SIG-M5 treated with dmso at 0.1 percent for 504 hours (cell line): Measurements from ENCODE around the gene TTC9B.

ENCODE experiments used
- DNase-seq: peaks from one replicate; lab custom pipeline; 2025; ENCODE audit not compliant: unreplicated experiment; lab: John Stamatoyannopoulos, UW

Gene TTC9B

GRCh38 chr19:40216013-40216776 is 2.0 kb downstream of the TTC9B start:
- DNase-seq, result no peak

- DNase-seq, result no peak
Observed at GRCh38 chr19:40214936-40215335, 3.2 kb downstream of the TTC9B start.

- no peak for DNase-seq
Observed at GRCh38 chr19:40213882-40214570, 4.2 kb downstream of the TTC9B start.

GRCh38 chr19:40213251-40213829 is 4.8 kb downstream of the TTC9B start:
- no peak for DNase-seq

DNA sequence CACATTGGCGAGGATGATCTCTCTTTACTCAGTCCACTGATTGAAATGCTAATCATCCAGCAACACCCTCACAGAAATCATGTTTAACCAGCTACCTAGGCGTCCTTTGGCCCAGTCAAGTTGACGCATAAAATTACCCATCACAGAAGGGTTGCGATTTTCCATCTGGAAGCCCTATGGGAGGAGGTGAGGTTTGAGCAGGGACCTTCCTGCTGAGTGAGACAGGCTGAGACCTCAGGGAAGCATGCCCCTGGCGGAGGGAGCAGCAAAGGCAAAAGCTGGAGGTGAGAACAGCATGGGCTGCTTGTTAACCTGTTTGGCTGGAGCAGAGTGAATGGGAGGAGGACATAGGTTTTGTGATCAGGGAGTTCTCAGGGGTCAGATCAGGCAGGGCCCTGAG is 7.3 kb downstream of the TTC9B start:
- DNase-seq, result no peak

DNA sequence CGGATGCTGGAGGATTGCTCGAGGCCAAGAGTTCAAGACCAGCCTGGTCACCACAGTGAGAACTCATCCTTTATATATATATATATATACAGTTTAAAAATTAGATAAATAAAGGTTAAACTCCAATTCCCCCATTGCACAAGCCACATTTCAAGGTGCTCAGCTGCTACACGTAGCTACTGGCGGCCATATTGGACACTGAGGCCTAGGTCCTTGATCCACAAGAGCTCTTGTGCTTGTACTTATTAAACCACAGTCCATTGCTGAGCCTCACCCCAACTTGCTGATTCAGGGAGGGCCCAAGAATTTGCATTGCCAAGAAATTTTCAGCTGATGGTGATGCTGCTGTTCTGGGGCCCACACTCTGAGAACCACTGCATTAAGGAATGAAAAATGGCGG is 9.6 kb downstream of the TTC9B start:
- DNase-seq, result no peak

- no peak for DNase-seq
Observed at GRCh38 chr19:40205760-40206159, 12.4 kb downstream of the TTC9B start.

DNA sequence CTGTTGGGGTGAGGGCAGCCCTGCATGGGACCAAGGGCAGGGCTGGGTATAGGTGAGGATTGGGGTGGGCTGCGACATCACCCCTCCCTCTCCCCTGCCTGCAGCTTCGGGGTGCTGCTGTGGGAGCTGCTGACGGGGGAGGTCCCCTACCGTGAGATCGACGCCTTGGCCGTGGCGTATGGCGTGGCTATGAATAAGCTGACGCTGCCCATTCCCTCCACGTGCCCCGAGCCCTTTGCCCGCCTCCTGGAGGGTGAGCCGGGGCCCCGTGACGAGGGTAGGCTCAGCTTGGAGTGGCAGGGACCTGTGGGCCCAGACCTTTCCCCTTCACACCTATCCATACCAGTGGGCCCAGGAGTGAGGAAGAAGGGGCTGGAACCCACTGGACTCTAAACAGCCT is 13.8 kb downstream of the TTC9B start:
- no peak for DNase-seq

- no peak for DNase-seq
Observed at GRCh38 chr19:40200341-40201099, 17.7 kb downstream of the TTC9B start.

DNA sequence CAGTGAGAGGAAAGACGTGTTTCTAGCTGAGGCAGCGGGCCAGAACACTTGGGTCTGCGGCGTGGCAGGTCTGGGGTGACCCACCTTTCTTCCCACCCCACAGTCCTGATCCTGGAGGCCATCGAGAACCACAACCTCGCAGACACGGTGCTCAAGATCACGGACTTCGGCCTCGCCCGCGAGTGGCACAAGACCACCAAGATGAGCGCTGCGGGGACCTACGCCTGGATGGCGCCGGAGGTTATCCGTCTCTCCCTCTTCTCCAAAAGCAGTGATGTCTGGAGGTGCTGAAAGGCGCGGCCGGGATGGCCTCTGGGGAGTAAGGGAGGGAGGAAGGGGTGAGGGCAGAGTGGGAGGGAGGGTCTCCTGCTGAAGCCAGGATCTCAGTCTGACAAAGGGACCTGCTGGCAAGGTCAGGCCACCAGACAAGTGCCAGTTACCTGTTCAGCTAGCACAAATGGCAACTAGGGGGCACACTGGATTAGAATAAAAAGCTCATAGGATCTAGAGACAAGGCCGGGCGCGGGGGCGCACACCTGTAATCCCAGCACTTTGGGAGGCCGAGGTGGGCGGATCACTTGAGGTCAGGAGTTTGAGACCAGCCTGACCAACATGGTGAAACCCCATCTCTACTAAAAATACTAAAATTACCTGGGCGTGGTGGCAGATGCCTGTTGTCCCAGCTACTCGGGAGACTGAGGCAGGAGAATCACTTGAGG is 19.8 kb downstream of the TTC9B start:
- no peak for DNase-seq

GRCh38 chr19:40193587-40193849 is 24.7 kb downstream of the TTC9B start:
- DNase-seq, result no peak

DNA sequence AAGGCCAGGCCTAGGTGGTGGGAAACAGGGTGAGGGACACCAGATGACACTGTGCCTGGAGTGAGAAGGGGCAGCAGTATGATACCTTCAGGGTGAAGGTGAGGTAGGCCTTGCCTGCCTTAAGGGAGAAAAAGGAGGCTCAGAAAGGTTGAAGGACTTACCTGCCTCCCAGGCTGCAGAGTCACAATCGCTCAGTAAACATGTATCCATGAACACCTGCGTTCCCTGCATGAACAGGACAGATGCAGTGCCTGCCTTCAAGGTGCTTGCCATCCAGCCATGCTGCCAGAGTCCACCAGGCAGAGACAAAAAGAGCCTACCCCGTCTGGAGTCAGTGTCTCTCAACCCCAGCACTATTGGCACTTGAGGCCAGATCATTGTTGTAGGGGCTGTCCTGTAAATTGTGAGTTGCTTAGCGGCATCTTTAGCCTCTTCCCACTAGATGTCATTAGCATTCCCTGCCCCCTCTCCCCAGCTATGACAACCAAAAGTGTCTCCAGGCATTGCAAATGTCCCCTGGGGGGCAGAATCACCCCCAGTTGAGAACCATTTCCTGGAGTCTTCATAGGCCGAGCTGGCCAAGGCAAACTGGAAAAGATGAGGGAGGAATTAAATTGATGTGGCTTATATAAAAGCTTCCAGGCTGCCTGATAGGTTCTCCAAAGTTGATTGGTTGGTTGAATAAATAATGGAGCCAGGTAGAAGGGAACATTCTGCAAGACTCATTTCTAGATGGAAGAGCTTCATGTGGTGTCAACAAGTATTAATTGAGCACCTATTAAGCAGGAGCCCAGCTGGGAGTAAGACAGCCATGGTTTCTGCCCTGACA is 25.2 kb downstream of the TTC9B start:
- DNase-seq, result no peak

GRCh38 chr19:40191836-40192646 is 26.1 kb downstream of the TTC9B start:
- DNase-seq, result peak; percentile 13

DNA sequence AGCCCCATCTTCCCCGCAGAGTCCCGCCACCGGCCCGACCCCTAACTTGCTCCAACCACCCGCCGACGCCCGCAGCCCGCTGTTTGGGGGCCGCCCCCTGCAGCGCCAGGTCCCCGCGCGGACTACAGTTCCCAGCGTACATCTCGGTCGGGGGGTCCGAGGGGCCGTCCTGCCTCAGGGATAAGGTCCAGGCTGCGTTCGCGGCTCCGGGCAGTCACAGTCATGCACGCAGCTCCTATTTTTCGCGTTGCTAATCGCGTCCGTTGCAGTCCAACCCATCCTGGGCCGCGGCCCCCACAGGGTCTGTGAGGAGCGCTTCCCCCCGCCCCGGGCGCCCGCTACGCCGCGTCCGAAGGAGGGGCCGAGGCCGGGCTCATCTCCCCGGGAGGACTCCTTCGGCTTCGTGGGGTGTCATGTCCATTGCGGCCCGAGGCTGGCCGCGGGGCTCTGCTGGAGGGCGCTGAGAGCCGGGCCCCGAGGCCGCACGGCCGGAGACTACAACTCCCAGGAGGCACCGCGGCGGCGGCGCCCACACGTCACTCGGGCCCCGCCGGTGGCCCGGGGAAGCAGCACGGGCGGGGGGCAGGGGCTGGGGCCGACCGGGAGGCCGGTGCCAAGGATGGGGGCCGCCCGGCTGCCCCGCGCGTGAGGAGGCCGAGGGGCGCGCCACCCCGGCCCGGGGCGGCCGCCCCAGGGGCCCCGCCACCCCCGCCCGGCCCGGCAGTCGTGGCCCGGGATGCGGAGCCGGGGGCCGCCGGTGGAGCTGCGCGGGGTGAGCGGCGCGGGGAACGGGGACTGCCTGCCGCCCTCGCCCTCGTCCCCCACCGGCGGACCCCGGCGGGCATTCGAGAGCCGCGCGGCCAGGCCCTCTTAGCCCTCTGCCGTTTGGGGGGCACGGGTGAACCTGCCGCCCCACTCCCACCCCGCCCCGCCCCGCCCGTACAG is 27.0 kb downstream of the TTC9B start, which contains the start of gene MAP3K10:
Gene MAP3K10, plus strand, starts transcription at position 536 of the 945 bp plus-strand sequence. CDS start 606 bp downstream, outside the sequence.
- DNase-seq, result peak; percentile 57

DNA sequence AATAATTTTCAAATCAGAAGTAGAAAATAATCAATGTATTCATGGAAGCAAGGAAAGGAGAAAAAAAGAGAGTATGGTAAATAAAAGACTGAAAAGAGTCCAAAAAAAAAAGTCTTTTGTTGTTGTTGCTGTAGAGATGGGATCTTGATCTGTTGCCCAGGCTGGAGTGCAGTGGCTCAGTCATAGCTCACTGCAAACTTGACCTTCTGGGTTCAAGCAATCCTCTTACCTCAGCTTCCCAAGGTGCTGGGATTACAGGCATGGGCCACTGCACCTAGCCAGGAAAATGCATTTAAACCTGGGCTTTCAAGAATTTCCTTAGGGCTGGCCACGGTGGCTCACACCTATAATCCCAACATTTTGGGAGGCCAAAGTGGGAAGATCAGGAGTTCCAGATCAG is 33.9 kb downstream of the TTC9B start:
- no peak for DNase-seq

DNA sequence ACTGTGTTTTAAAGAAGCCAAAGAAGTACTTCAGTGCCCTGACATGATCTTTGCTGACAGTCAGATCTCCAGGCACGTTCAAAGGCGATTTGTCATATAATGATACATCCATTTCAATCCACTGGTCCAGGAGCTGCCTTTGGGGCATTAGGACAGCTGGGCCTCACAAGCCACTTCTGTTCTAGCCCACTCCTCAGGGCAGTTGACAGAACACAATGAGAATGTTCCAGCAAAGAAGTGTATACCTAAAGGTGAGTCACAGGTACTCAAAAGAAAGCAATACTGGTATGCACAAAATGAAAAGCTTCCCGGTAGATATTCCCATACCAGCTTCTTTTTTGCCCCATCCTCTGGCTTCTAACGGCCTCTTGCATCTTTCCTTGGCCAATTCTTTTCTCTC is 39.4 kb downstream of the TTC9B start:
- DNase-seq, result no peak

GRCh38 chr19:40177286-40178070 is 40.7 kb downstream of the TTC9B start:
- DNase-seq, result no peak
